Measurements from ENCODE around the gene CCDC174. TPM values are rescaled to one million over a fixed set of nuclear protein-coding genes. Genes with fewer than 3 reads are reported as not detected.
"Not testable (repeated sequence)": the region's sequence is repeated elsewhere in the genome, so short reads cannot be mapped to it uniquely, and the experiment has no call there.

Gene CCDC174
- total and polyA plus RNA-seq, 3 donors from 2014 or later, result 19.1 to 38.0 (median 25.3) TPM

DNA sequence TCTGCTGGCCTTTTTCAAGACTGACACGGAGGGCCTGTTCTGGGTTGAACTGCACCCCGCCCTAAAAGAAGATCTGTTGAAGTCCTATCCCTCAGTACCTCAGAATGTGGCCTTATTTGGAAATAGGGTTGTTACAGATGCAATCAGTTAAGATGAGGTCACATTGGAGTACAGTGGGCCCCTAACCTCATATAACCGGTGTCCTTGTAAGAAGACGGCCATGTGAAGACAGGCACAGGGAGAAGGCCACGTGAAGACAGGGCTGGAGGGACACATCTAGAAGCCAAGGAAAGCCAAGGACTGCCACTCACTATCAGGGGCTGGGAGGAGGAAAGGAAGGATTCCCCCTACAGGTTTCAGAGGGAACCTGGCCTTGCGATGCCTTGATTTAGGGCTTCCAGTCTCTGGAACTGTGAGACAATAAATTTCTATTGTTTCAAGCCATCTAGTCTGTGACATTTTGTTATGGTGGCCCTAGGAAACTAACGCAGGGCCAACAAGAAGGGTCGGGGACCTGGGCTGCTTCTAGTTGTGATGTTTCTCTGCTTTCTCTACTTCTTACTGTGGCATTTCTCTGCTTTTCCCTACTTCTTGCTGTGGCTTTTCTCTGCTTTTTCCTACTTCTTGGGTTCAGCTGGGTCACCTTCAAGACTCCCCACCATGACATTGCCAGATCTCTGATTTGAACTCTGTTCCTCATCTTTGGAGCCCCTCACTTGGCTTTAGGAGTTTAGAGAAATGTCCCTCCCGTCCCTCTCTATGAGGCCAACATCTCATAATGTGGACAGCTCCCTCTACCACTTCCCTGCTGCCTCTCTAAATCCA, 4.8 kb upstream of the CCDC174 start:
- no peaks in the 10 kb centered on the region for H3K9me3 ChIP-seq
- no peaks in the 10 kb centered on the region for H3K36me3 ChIP-seq (ENCODE audit: low read depth, missing control alignments)
- intact Hi-C loops (cut with DNase I; ENCODE audit: low total_unique reads), result no loop called here
- peaks cover 6% of the 10 kb centered on the region for H3K4me1 ChIP-seq
- DNase-seq, result no peak
- no peak overlapping the region for H3K4me3 ChIP-seq
- no peaks in the 10 kb centered on the region for H3K27me3 ChIP-seq
- no peak for TF ChIP-seq POLR2A (IDR thresholded peaks at IDR 0.05)
- TF ChIP-seq, protein P1, sequence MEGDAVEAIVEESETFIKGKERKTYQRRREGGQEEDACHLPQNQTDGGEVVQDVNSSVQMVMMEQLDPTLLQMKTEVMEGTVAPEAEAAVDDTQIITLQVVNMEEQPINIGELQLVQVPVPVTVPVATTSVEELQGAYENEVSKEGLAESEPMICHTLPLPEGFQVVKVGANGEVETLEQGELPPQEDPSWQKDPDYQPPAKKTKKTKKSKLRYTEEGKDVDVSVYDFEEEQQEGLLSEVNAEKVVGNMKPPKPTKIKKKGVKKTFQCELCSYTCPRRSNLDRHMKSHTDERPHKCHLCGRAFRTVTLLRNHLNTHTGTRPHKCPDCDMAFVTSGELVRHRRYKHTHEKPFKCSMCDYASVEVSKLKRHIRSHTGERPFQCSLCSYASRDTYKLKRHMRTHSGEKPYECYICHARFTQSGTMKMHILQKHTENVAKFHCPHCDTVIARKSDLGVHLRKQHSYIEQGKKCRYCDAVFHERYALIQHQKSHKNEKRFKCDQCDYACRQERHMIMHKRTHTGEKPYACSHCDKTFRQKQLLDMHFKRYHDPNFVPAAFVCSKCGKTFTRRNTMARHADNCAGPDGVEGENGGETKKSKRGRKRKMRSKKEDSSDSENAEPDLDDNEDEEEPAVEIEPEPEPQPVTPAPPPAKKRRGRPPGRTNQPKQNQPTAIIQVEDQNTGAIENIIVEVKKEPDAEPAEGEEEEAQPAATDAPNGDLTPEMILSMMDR (IDR thresholded peaks at IDR 0.05), result no peak
- 68 to 81% methylated on average over 8 to 9 of the region's 9 CpGs for WGBS, 2 donors
- H3K27ac ChIP-seq, result no peak overlapping the region

GRCh38 chr3:14647976-14648955, 3.3 kb upstream of the CCDC174 start:
- H3K9me3 ChIP-seq, result no peaks in the 10 kb centered on the region
- H3K4me1 ChIP-seq, result peaks cover 17% of the 10 kb centered on the region
- WGBS, 2 donors, result 67 to 69% methylated on average over 19 of the region's 19 CpGs
- no peaks in the 10 kb centered on the region for H3K36me3 ChIP-seq (ENCODE audit: low read depth, missing control alignments)
- H3K4me3 ChIP-seq, result no peak overlapping the region
- no peak for TF ChIP-seq POLR2A (IDR thresholded peaks at IDR 0.05)
- TF ChIP-seq, protein P1 (IDR thresholded peaks at IDR 0.05), result no peak
- DNase-seq, result no peak
- no peak overlapping the region for H3K27ac ChIP-seq
- no peaks in the 10 kb centered on the region for H3K27me3 ChIP-seq
- intact Hi-C loops (cut with DNase I; ENCODE audit: low total_unique reads), result no loop called here

GRCh38 chr3:14649466-14649865, 2.1 kb upstream of the CCDC174 start:
- intact Hi-C loops (cut with DNase I; ENCODE audit: low total_unique reads), result no loop called here
- no peak for DNase-seq
- TF ChIP-seq, protein P1 (IDR thresholded peaks at IDR 0.05), result no peak
- TF ChIP-seq POLR2A (IDR thresholded peaks at IDR 0.05), result no peak

DNA sequence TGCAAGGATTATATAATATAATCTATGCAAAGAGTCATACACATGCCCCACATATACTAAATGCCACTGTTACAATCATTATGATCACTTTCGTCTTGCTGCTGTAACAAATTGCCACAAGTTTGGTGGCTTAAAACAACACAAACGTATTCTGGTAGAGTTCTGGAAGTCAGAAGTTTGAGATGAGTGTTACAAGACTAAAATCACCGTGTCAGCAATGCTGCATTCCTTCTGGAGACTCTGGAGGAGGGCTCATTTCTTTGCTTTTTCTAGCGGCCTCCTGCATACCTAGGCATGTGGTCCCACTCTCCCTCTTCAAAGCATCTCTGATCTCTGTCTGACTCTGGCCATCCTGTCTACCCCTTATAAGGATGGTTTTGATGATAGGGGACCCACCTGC, 1.4 kb upstream of the CCDC174 start:
- Histone ChIP-seq H3K4me1 (peaks cover 26% of the 10 kb centered on the region), H3K9me3 (no peaks in the 10 kb centered on the region), H3K36me3 (ENCODE audit: low read depth, missing control alignments) (no peaks in the 10 kb centered on the region), H3K27me3 (no peaks in the 10 kb centered on the region), H3K4me3 (peak overlapping the region in 1 of 2 donors; percentile 81), H3K27ac (no peak overlapping the region)
- 59 to 68% methylated on average over 4 of the region's 4 CpGs for WGBS, 2 donors
- no peak for DNase-seq
- TF ChIP-seq, protein P1 (IDR thresholded peaks at IDR 0.05), result no peak
- no peak for TF ChIP-seq POLR2A (IDR thresholded peaks at IDR 0.05)
- intact Hi-C loops (cut with DNase I; ENCODE audit: low total_unique reads), result no loop called here

More at GRCh38 chr3:14649466-14649865, 2.1 kb upstream of the CCDC174 start:
- no peaks in the 10 kb centered on the region for H3K36me3 ChIP-seq (ENCODE audit: low read depth, missing control alignments)
- WGBS, 2 donors, result 78 to 92% methylated on average over 2 of the region's 2 CpGs
- peaks cover 26% of the 10 kb centered on the region for H3K4me1 ChIP-seq
- no peak overlapping the region for H3K27ac ChIP-seq
- no peak overlapping the region for H3K4me3 ChIP-seq
- no peaks in the 10 kb centered on the region for H3K9me3 ChIP-seq
- H3K27me3 ChIP-seq, result no peaks in the 10 kb centered on the region

GRCh38 chr3:14652360-14652907, 872 bp downstream of the CCDC174 start:
- H3K36me3 ChIP-seq (ENCODE audit: low read depth, missing control alignments); H3K9me3 ChIP-seq; H3K27me3 ChIP-seq; intact Hi-C loops (cut with DNase I; ENCODE audit: low total_unique reads); DNase-seq: not testable (repeated sequence)
- peaks cover 26% of the 10 kb centered on the region for H3K4me1 ChIP-seq
- peak overlapping the region in 1 of 2 donors; percentile 87 for H3K27ac ChIP-seq
- 57 to 80% methylated on average over 21 of the region's 21 CpGs for WGBS, 2 donors
- peak overlapping the region; percentile 80 to 81 for H3K4me3 ChIP-seq

Measured in testis (tissue), 3 donors.